Muscle layer of duodenum (tissue), 2 donors: Measurements from ENCODE around the gene SUPT3H.
"Not testable (repeated sequence)": the region's sequence is repeated elsewhere in the genome, so short reads cannot be mapped to it uniquely, and the experiment has no call there.

Experiments used
- H3K27ac ChIP-seq: one replicate; pipeline ENCODE4 v1.7.0; 2013; ENCODE audit warnings: mild to moderate bottlenecking, low read length
- H3K27me3 ChIP-seq: one replicate; pipeline ENCODE4 v1.7.0; 2013; ENCODE audit warnings: low read depth, mild to moderate bottlenecking, control low read depth, low read length
- H3K36me3 ChIP-seq, 2 donors: one replicate each; pipeline ENCODE4 v1.7.0; 2013; ENCODE audit warnings: low read length in 2 of 2, control low read depth in 1 of 2, mild to moderate bottlenecking in 1 of 2; ENCODE audit not compliant: insufficient read depth in 2 of 2, control insufficient read depth in 1 of 2
- H3K4me1 ChIP-seq, 2 donors: one replicate each; pipeline ENCODE4 v1.7.0; 2013; ENCODE audit warnings: low read length in 2 of 2, mild to moderate bottlenecking in 2 of 2, control low read depth in 1 of 2, moderate library complexity in 1 of 2; ENCODE audit not compliant: insufficient read depth in 2 of 2, control insufficient read depth in 1 of 2
- H3K4me3 ChIP-seq, 2 donors: one replicate each; pipeline ENCODE4 v1.7.0; 2013; ENCODE audit warnings: low read length in 2 of 2, low read depth in 1 of 2, mild to moderate bottlenecking in 1 of 2
- H3K9me3 ChIP-seq, 2 donors: one replicate each; pipeline ENCODE4 v1.7.0; 2013; ENCODE audit warnings: low read length in 2 of 2, control low read depth in 1 of 2, mild to moderate bottlenecking in 1 of 2; ENCODE audit not compliant: control insufficient read depth in 1 of 2
- donor health status: healthy.

The SUPT3H gene

GRCh38 chr6:45169815-45170214, 207.9 kb downstream of the SUPT3H start:
- Histone ChIP-seq H3K9me3 (no peaks in the 10 kb centered on the region), H3K4me3 (no peak overlapping the region), H3K27me3 (no peaks in the 10 kb centered on the region), H3K4me1 (no peaks in the 10 kb centered on the region), H3K36me3 (no peaks in the 10 kb centered on the region), H3K27ac (no peak overlapping the region)

GRCh38 chr6:45163952-45164766, 213.6 kb downstream of the SUPT3H start:
- no peak overlapping the region for H3K4me3 ChIP-seq
- no peaks in the 10 kb centered on the region for H3K9me3 ChIP-seq
- H3K4me1 ChIP-seq = no peaks in the 10 kb centered on the region
- H3K36me3 ChIP-seq = no peaks in the 10 kb centered on the region
- H3K27me3 ChIP-seq = no peaks in the 10 kb centered on the region
- H3K27ac ChIP-seq = no peak overlapping the region

- H3K4me3 ChIP-seq = no peak overlapping the region
- H3K27ac ChIP-seq = no peak overlapping the region
- H3K4me1 ChIP-seq = no peaks in the 10 kb centered on the region
- H3K9me3 ChIP-seq = no peaks in the 10 kb centered on the region
- H3K36me3 ChIP-seq = no peaks in the 10 kb centered on the region
- H3K27me3 ChIP-seq = no peaks in the 10 kb centered on the region
Measured at GRCh38 chr6:45160305-45160704, 217.4 kb downstream of the SUPT3H start.

- no peaks in the 10 kb centered on the region for H3K4me1 ChIP-seq
Measured at GRCh38 chr6:45156075-45156474, 221.7 kb downstream of the SUPT3H start.

GRCh38 chr6:45155341-45155894, 222.3 kb downstream of the SUPT3H start:
- Histone ChIP-seq H3K4me3 (no peak overlapping the region), H3K4me1 (no peaks in the 10 kb centered on the region), H3K9me3 (no peaks in the 10 kb centered on the region), H3K36me3 (no peaks in the 10 kb centered on the region), H3K27ac (no peak overlapping the region), H3K27me3 (no peaks in the 10 kb centered on the region)

More at GRCh38 chr6:45156075-45156474, 221.7 kb downstream of the SUPT3H start:
- no peak overlapping the region for H3K4me3 ChIP-seq
- H3K27ac ChIP-seq = no peak overlapping the region
- no peaks in the 10 kb centered on the region for H3K27me3 ChIP-seq
- no peaks in the 10 kb centered on the region for H3K9me3 ChIP-seq
- H3K36me3 ChIP-seq = no peaks in the 10 kb centered on the region

- H3K27me3 ChIP-seq = no peaks in the 10 kb centered on the region
- H3K9me3 ChIP-seq = no peaks in the 10 kb centered on the region
- H3K36me3 ChIP-seq = no peaks in the 10 kb centered on the region
- no peak overlapping the region for H3K4me3 ChIP-seq
- H3K27ac ChIP-seq = no peak overlapping the region
- H3K4me1 ChIP-seq = no peaks in the 10 kb centered on the region
Measured at GRCh38 chr6:45154679-45155078, 223.1 kb downstream of the SUPT3H start.

- Histone ChIP-seq H3K4me3 (no peak overlapping the region), H3K4me1 (no peaks in the 10 kb centered on the region), H3K27me3 (no peaks in the 10 kb centered on the region), H3K27ac (no peak overlapping the region), H3K9me3 (peaks cover 0 to 11% of the 10 kb centered on the region in 2 donors), H3K36me3 (no peaks in the 10 kb centered on the region)
Measured at GRCh38 chr6:45148711-45149341, 228.9 kb downstream of the SUPT3H start.

- no peak overlapping the region for H3K27ac ChIP-seq
- H3K4me3 ChIP-seq = no peak overlapping the region
- no peaks in the 10 kb centered on the region for H3K4me1 ChIP-seq
- H3K27me3 ChIP-seq = no peaks in the 10 kb centered on the region
- peaks cover 0 to 11% of the 10 kb centered on the region in 2 donors for H3K9me3 ChIP-seq
- no peaks in the 10 kb centered on the region for H3K36me3 ChIP-seq
Measured at GRCh38 chr6:45148278-45148677, 229.5 kb downstream of the SUPT3H start.

GRCh38 chr6:45145658-45146057, 232.1 kb downstream of the SUPT3H start:
- not testable (repeated sequence) for H3K36me3 ChIP-seq, H3K4me1 ChIP-seq, H3K27ac ChIP-seq, H3K4me3 ChIP-seq, H3K27me3 ChIP-seq
- peaks cover 0 to 11% of the 10 kb centered on the region in 2 donors for H3K9me3 ChIP-seq

- peaks cover 6 to 11% of the 10 kb centered on the region in 2 donors for H3K9me3 ChIP-seq
- H3K36me3 ChIP-seq = no peaks in the 10 kb centered on the region
- no peaks in the 10 kb centered on the region for H3K4me1 ChIP-seq
- no peak overlapping the region for H3K27ac ChIP-seq
- H3K4me3 ChIP-seq = no peak overlapping the region
- no peaks in the 10 kb centered on the region for H3K27me3 ChIP-seq
Measured at GRCh38 chr6:45138765-45139164, 239.0 kb downstream of the SUPT3H start.

- Histone ChIP-seq H3K9me3 (peaks cover 6 to 11% of the 10 kb centered on the region in 2 donors), H3K4me1 (no peaks in the 10 kb centered on the region), H3K36me3 (no peaks in the 10 kb centered on the region)
Measured at GRCh38 chr6:45136495-45136894, 241.2 kb downstream of the SUPT3H start.

More at GRCh38 chr6:45136495-45136894, 241.2 kb downstream of the SUPT3H start:
- H3K4me3 ChIP-seq = no peak overlapping the region
- no peaks in the 10 kb centered on the region for H3K27me3 ChIP-seq
- H3K27ac ChIP-seq = no peak overlapping the region
